Left lung (tissue), 10 donors: ENCODE data around the gene ME1. TPM values are rescaled to one million over a fixed set of nuclear protein-coding genes. Genes with fewer than 3 reads are reported as not detected.
"Not testable (repeated sequence)": the region's sequence is repeated elsewhere in the genome, so short reads cannot be mapped to it uniquely, and the experiment has no call there.

Experiments
- ATAC-seq: fragments of 200-7000 bp; cut with Tn5 transposase; one replicate; pipeline ENCODE4 v1.9.1; 2020; ENCODE audit warnings: moderate library complexity
- DNase-seq, 4 donors: peaks; one replicate each; pipeline ENCODE4 v3.0.0-alpha.2; 2013 to 2020
- H3K27ac ChIP-seq, 2 donors: fragments of 200-600 bp; sonication (generic) in 1 of 2; one replicate each; pipeline versions ENCODE4 v1.5.0 to v1.8.0; 2020 to 2021
- H3K27me3 ChIP-seq, 2 donors: fragments of 200-600 bp; sonication (generic) in 1 of 2; one replicate each; pipeline versions ENCODE4 v1.5.0 to v1.8.0; 2020 to 2021
- H3K36me3 ChIP-seq, 2 donors: fragments of 200-600 bp; sonication (generic) in 1 of 2; one replicate each; pipeline versions ENCODE4 v1.5.0 to v1.8.0; 2020 to 2021
- H3K4me1 ChIP-seq, 2 donors: fragments of 200-600 bp; one replicate each; pipeline ENCODE4 v1.8.0; 2021
- H3K4me3 ChIP-seq, 2 donors: fragments of 200-600 bp; sonication (generic) in 1 of 2; one replicate each; pipeline versions ENCODE4 v1.5.0 to v1.8.0; 2020 to 2021; ENCODE audit warnings: mild to moderate bottlenecking in 1 of 2
- H3K9me3 ChIP-seq, 2 donors: fragments of 200-600 bp; sonication (generic) in 1 of 2; one replicate each; pipeline versions ENCODE4 v1.5.0 to v1.8.0; 2020 to 2021
- intact Hi-C, 2 donors: fragments of 100-400 bp; cut with DNase I; formaldehyde crosslinking; loops; one replicate each; pipeline versions ENCODE4 v1.11.2 to v1.14.2; 2022
- polyA plus RNA-seq, 6 donors: library from polyadenylated mRNA; unstranded; fragments of 120-200 nt; gene quantifications; one replicate each; pipeline ENCODE4 v1.2.1, GENCODE V29; 2013; ENCODE audit not compliant: insufficient read length in 6 of 6
- total RNA-seq, 2 donors: library from RNA; stranded (reverse); fragmentation: NEBNext Ultra II Directional; extraction: Animal tissue kit (Norgen Biotek cat#: 25700); gene quantifications; one replicate each; pipeline ENCODE4 v1.2.1, GENCODE V29; 2021
- TF ChIP-seq, protein P1 (sequence below), 2 donors: fragments of 200-600 bp; sonication (generic) in 1 of 2; IDR thresholded peaks; one replicate each; pipeline versions ENCODE4 v1.5.0 to v1.8.0; 2021; ENCODE audit warnings: antibody characterized with exemption in 2 of 2
- donor health status: DM: no; HTN: yes; CAD: no.
- donor health status: DM: no; HTN: no; CAD: no.

ME1 gene
- total and polyA plus RNA-seq, 8 donors, result 8.9 to 30.7 (median 12.8) TPM

- ATAC-seq, result no peak
- no peak overlapping the region for H3K4me3 ChIP-seq
- TF ChIP-seq, protein P1, sequence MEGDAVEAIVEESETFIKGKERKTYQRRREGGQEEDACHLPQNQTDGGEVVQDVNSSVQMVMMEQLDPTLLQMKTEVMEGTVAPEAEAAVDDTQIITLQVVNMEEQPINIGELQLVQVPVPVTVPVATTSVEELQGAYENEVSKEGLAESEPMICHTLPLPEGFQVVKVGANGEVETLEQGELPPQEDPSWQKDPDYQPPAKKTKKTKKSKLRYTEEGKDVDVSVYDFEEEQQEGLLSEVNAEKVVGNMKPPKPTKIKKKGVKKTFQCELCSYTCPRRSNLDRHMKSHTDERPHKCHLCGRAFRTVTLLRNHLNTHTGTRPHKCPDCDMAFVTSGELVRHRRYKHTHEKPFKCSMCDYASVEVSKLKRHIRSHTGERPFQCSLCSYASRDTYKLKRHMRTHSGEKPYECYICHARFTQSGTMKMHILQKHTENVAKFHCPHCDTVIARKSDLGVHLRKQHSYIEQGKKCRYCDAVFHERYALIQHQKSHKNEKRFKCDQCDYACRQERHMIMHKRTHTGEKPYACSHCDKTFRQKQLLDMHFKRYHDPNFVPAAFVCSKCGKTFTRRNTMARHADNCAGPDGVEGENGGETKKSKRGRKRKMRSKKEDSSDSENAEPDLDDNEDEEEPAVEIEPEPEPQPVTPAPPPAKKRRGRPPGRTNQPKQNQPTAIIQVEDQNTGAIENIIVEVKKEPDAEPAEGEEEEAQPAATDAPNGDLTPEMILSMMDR (IDR thresholded peaks at IDR 0.05), result no peak
- H3K36me3 ChIP-seq, result no peaks in the 10 kb centered on the region
- intact Hi-C loops, result no loop called here
- no peaks in the 10 kb centered on the region for H3K9me3 ChIP-seq
- no peak overlapping the region for H3K27ac ChIP-seq
- H3K27me3 ChIP-seq, result no peaks in the 10 kb centered on the region
- H3K4me1 ChIP-seq, result no peaks in the 10 kb centered on the region
- no peak for DNase-seq
Observed at GRCh38 chr6:83308833-83309232, 122.0 kb downstream of the ME1 start.

DNA sequence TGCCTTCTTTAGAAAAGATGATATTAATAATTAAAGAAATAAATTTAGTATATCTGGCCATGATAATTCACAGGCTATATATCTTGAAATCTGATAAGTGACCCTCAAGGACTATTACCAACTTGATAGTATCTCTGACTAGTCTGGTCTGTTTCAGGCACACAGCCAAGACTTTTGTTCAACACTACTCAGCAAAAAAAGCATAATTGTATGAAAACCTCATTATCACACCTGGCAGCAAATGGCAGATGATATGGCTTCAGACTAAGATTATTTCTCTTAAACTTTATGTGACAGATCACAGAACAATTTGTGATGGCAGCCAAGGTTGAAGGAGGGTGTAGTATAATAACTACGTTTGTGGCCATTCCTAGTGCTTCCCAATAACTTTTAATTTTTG is 123.0 kb downstream of the ME1 start:
- H3K4me1 ChIP-seq, result no peaks in the 10 kb centered on the region
- no peak overlapping the region for H3K4me3 ChIP-seq
- H3K27ac ChIP-seq, result no peak overlapping the region
- H3K9me3 ChIP-seq, result no peaks in the 10 kb centered on the region
- H3K36me3 ChIP-seq, result no peaks in the 10 kb centered on the region
- DNase-seq, result no peak
- TF ChIP-seq, protein P1 (IDR thresholded peaks at IDR 0.05), result no peak
- intact Hi-C loops, result no loop called here
- H3K27me3 ChIP-seq, result no peaks in the 10 kb centered on the region
- no peak for ATAC-seq

DNA sequence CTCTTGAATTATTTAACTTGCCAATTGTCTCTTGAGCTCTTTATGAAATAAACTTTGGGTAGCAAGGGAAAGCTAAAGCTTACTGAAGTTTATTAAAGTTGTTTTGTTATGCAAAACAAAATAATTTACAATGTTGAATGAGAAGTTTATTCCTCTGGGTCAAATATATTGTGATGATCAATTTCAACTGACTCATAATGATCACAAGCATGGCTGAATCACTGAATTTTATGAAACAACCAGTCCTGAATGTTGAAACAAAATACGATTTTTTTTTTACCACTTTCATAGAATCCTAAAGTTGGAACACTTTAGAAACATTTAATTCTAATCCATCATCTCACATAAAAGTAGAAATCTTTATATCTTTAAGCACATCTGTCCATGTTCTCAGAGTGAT is 127.4 kb downstream of the ME1 start:
- DNase-seq (no peak), ATAC-seq (no peak)
- Histone ChIP-seq H3K9me3 (no peaks in the 10 kb centered on the region), H3K27me3 (no peaks in the 10 kb centered on the region), H3K4me1 (no peaks in the 10 kb centered on the region), H3K4me3 (no peak overlapping the region), H3K36me3 (no peaks in the 10 kb centered on the region), H3K27ac (no peak overlapping the region)
- intact Hi-C loops, result no loop called here
- TF ChIP-seq, protein P1 (IDR thresholded peaks at IDR 0.05), result no peak

GRCh38 chr6:83294676-83295075 is 136.2 kb downstream of the ME1 start:
- Histone ChIP-seq H3K4me1 (no peaks in the 10 kb centered on the region), H3K36me3 (no peaks in the 10 kb centered on the region), H3K4me3 (no peak overlapping the region), H3K27ac (no peak overlapping the region), H3K9me3 (no peaks in the 10 kb centered on the region), H3K27me3 (no peaks in the 10 kb centered on the region)
- no peak for DNase-seq
- intact Hi-C loops, result no loop called here
- no peak for ATAC-seq
- TF ChIP-seq, protein P1 (IDR thresholded peaks at IDR 0.05), result no peak

DNA sequence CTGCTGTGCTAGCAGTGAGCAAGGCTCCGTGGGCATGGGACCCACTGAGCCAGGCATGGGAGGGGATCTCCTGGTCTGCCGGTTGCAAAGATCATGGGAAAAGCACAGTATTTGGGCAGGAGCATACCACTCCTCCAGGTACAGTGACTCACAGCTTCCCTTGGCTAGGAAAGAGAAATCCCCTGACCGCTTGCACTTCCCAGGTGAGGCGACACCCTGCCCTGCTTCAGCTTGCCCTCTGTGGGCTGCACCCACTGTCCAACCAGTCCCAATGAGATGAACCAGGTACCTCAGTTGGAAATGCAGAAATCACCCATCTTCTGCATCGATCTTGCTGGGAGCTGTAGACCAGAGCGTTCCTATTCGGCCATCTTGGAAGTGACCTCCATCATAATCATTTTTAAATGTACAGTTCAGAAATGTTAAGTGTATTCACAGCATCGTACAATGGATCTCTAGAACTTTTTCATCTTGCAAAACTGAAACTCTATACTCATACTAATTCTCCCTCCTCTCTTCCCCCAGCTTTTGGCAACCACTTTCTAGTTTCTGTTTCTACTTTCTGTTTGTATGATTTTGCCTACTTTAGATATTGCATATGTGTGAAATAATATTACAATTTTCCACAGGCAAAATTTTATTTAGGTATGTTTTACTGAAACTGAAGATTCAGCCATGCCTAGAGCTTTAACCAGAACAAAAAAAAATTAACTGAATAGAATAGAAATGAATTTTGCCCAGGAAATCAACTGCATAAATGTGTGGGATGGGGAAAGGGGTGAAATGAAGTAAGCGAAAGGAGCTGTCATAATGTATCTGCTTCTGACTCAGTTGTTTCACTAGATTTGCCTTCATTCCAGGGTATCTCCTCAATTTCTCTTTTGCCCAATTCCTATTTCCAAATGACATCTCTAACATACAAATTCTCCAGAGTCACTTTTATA is 137.7 kb downstream of the ME1 start:
- H3K27ac ChIP-seq, result no peak overlapping the region
- TF ChIP-seq, protein P1 (IDR thresholded peaks at IDR 0.05), result no peak
- H3K27me3 ChIP-seq, result no peaks in the 10 kb centered on the region
- H3K36me3 ChIP-seq, result no peaks in the 10 kb centered on the region
- H3K4me3 ChIP-seq, result no peak overlapping the region
- intact Hi-C loops, result no loop called here
- no peak for ATAC-seq
- DNase-seq, result no peak
- no peaks in the 10 kb centered on the region for H3K9me3 ChIP-seq
- no peaks in the 10 kb centered on the region for H3K4me1 ChIP-seq

DNA sequence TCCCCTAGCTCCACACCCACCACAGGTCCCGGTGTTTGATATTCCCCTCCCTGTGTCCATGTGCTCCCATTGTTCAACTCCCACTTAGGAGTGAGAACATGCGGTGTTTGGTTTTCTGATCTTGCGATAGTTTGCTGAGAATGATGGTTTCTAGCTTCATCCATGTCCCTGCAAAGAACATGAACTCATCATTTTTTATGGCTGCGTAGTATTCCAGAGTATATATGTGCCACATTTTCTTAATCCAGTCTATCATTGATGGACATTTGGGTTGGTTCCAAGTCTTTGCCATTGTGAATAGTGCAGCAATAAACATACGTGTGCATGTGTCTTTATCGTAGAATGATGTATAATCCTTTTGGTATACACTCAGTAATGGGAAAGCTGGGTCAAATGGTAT is 143.6 kb downstream of the ME1 start:
- H3K9me3 ChIP-seq, H3K27ac ChIP-seq, H3K4me1 ChIP-seq, ATAC-seq, intact Hi-C loops, H3K4me3 ChIP-seq, H3K27me3 ChIP-seq, DNase-seq, H3K36me3 ChIP-seq: not testable (repeated sequence)
